H1 (cell line): ENCODE data around the gene CPTP. TPM values are rescaled to one million over a fixed set of nuclear protein-coding genes. Genes with fewer than 3 reads are reported as not detected.

Experiments
- CTCF ChIA-PET: fragments of 300-600 bp; sonication (Branson Sonifier 250); formaldehyde crosslinking; loops from one replicate; lab custom pipeline; 2021; ENCODE audit not compliant: partially characterized antibody; lab: Charles Lee
- POLR2A ChIA-PET: fragments of 300-600 bp; sonication (Branson Sonifier 250); formaldehyde crosslinking; loops from one replicate; lab custom pipeline; 2021; ENCODE audit warnings: inconsistent platforms; ENCODE audit not compliant: partially characterized antibody; lab: Charles Lee
- DNase-seq, 2 experiments: peaks; one replicate each; pipeline versions ENCODE4 v3.0.0 to v3.0.0-alpha.2; 2010 to 2022; ENCODE audit warnings: low spot score in 2 of 2, low read depth in 1 of 2, mixed read lengths in 1 of 2
- FAIRE-seq: peaks from 2 replicates; lab custom pipeline; 2011; peaks lifted over from hg19 to GRCh38; lab: Jason Lieb, UNC
- H2AFZ ChIP-seq: 2 replicates; pipeline ENCODE4 v1.8.1; 2012; ENCODE audit warnings: low read length, inconsistent platforms
- H2AK5ac ChIP-seq: 2 replicates; pipeline ENCODE4 v1.6.1; 2013; ENCODE audit warnings: low read depth, low read length
- H2BK120ac ChIP-seq: replicated peaks from 2 replicates; pipeline ENCODE3; 2013; ENCODE audit warnings: low read depth, low read length, inconsistent platforms
- H2BK12ac ChIP-seq: 2 replicates; pipeline ENCODE4 v1.6.1; 2013; ENCODE audit warnings: low read depth, low read length
- H2BK15ac ChIP-seq: 2 replicates; pipeline ENCODE4 v1.6.1; 2013; ENCODE audit warnings: low read length
- H2BK20ac ChIP-seq: 2 replicates; pipeline ENCODE4 v1.6.1; 2013; ENCODE audit warnings: low read length
- H2BK5ac ChIP-seq: 2 replicates; pipeline ENCODE4 v1.6.1; 2013; ENCODE audit warnings: low read depth, low read length
- H3K14ac ChIP-seq: 2 replicates; pipeline ENCODE4 v1.6.1; 2013; ENCODE audit warnings: inconsistent platforms; ENCODE audit not compliant: insufficient read length
- H3K18ac ChIP-seq: 2 replicates; pipeline ENCODE4 v1.6.1; 2013; ENCODE audit warnings: low read length; ENCODE audit errors: extremely low read depth
- H3K23ac ChIP-seq: 2 replicates; pipeline ENCODE4 v1.6.1; 2013; ENCODE audit warnings: inconsistent platforms; ENCODE audit not compliant: insufficient read length
- H3K23me2 ChIP-seq: 2 replicates; pipeline ENCODE4 v1.6.1; 2013; ENCODE audit warnings: low read depth, low read length
- H3K27ac ChIP-seq: 2 replicates; pipeline ENCODE4 v1.6.1; 2011; ENCODE audit warnings: low read depth, low read length, inconsistent platforms
- H3K27me3 ChIP-seq, 4 experiments: replicated peaks in 1 of 4; 1 replicate in 1 of 4; 2 replicates in 3 of 4; pipeline versions ENCODE4 v1.6.1 to v1.8.1; 2011 to 2013; ENCODE audit warnings: low read length in 3 of 4, mild to moderate bottlenecking in 3 of 4, inconsistent platforms in 2 of 4, mixed read lengths in 2 of 4, moderate library complexity in 1 of 4; ENCODE audit not compliant: control insufficient read depth in 3 of 4, insufficient read depth in 3 of 4; ENCODE audit errors: extremely low read depth in 1 of 4
- H3K36me3 ChIP-seq, 4 experiments: 2 replicates each; pipeline versions ENCODE4 v1.6.1 to v1.8.1; 2011 to 2013; ENCODE audit warnings: mild to moderate bottlenecking in 4 of 4, low read length in 3 of 4, moderate library complexity in 2 of 4, control low read depth in 1 of 4, inconsistent platforms in 1 of 4; ENCODE audit not compliant: insufficient read depth in 4 of 4, control insufficient read depth in 2 of 4
- H3K4ac ChIP-seq: replicated peaks from 2 replicates; pipeline ENCODE3; 2013; ENCODE audit warnings: low read length, low read depth, mixed read lengths, inconsistent platforms; ENCODE audit not compliant: insufficient read length
- H3K4me1 ChIP-seq, 4 experiments: replicated peaks in 1 of 4; 1 replicate in 1 of 4; 2 replicates in 3 of 4; pipeline versions ENCODE4 v1.6.1 to v1.8.1; 2011 to 2013; ENCODE audit warnings: low read length in 3 of 4, inconsistent platforms in 2 of 4, mixed read lengths in 1 of 4; ENCODE audit not compliant: insufficient read depth in 4 of 4, control insufficient read depth in 3 of 4
- H3K4me2 ChIP-seq, 2 experiments: 2 replicates each; pipeline versions ENCODE4 v1.6.1 to v1.8.1; 2011 to 2013; ENCODE audit warnings: low read depth in 2 of 2, low read length in 2 of 2, control low read depth in 1 of 2, inconsistent platforms in 1 of 2, mild to moderate bottlenecking in 1 of 2; ENCODE audit not compliant: insufficient read depth in 1 of 2
- H3K4me3 ChIP-seq, 4 experiments: fragments of 200-600, 300-600 bp in 1 of 4; sonication (generic), shearing (Covaris generic), sonication (Bioruptor Twin) in 1 of 4; 2 replicates each; pipeline versions ENCODE4 v1.5.1 to v1.8.1; 2011 to 2016; ENCODE audit warnings: low read length in 4 of 4, low read depth in 3 of 4, control low read depth in 2 of 4, inconsistent platforms in 2 of 4, mild to moderate bottlenecking in 2 of 4, mixed read lengths in 1 of 4, moderate library complexity in 1 of 4; ENCODE audit not compliant: insufficient read depth in 2 of 4; ENCODE audit errors: extremely low read depth in 1 of 4
- H3K56ac ChIP-seq: replicated peaks from 2 replicates; pipeline ENCODE3; 2013; ENCODE audit warnings: low read depth, mild to moderate bottlenecking, mixed read lengths, low read length, inconsistent platforms; ENCODE audit not compliant: insufficient read length
- H3K79me1 ChIP-seq: 2 replicates; pipeline ENCODE4 v1.6.1; 2013; ENCODE audit warnings: low read depth, low read length, control low read depth
- H3K79me2 ChIP-seq, 2 experiments: 2 replicates each; pipeline versions ENCODE4 v1.6.1 to v1.8.1; 2012 to 2013; ENCODE audit warnings: low read length in 2 of 2, mild to moderate bottlenecking in 2 of 2, inconsistent platforms in 1 of 2; ENCODE audit not compliant: insufficient read depth in 2 of 2, control insufficient read depth in 1 of 2
- H3K9ac ChIP-seq, 4 experiments: replicated peaks in 1 of 4; 1 replicate in 1 of 4; 2 replicates in 3 of 4; pipeline versions ENCODE4 v1.6.1 to v1.8.1; 2011 to 2013; ENCODE audit warnings: low read depth in 3 of 4, low read length in 3 of 4, control low read depth in 2 of 4, mild to moderate bottlenecking in 2 of 4, moderate library complexity in 2 of 4, inconsistent platforms in 1 of 4; ENCODE audit errors: extremely low read depth in 1 of 4
- H3K9me3 ChIP-seq, 2 experiments: 2 replicates each; pipeline versions ENCODE4 v1.6.1 to v1.8.1; 2012 to 2013; ENCODE audit warnings: mild to moderate bottlenecking in 2 of 2, moderate library complexity in 2 of 2, control low read depth in 1 of 2, inconsistent platforms in 1 of 2, low read depth in 1 of 2, low read length in 1 of 2, mixed read lengths in 1 of 2; ENCODE audit not compliant: insufficient read depth in 2 of 2
- H4K20me1 ChIP-seq, 2 experiments: replicated peaks in 1 of 2; 2 replicates each; pipeline versions ENCODE3 to v1.8.1; 2011 to 2013; ENCODE audit warnings: inconsistent platforms in 2 of 2, low read length in 2 of 2, mild to moderate bottlenecking in 1 of 2; ENCODE audit not compliant: insufficient read depth in 2 of 2, control insufficient read depth in 1 of 2
- H4K5ac ChIP-seq: 2 replicates; pipeline ENCODE4 v1.6.1; 2013; ENCODE audit warnings: low read length, low read depth, mixed read lengths, inconsistent platforms; ENCODE audit not compliant: insufficient read length
- H4K8ac ChIP-seq: 2 replicates; pipeline ENCODE4 v1.8.0; 2013; ENCODE audit warnings: mild to moderate bottlenecking, moderate library complexity, low read length, inconsistent platforms; ENCODE audit not compliant: insufficient read depth; ENCODE audit errors: extremely low read depth
- H4K91ac ChIP-seq: replicated peaks from 2 replicates; pipeline ENCODE3; 2013; ENCODE audit warnings: low read length, mixed read lengths, inconsistent platforms; ENCODE audit not compliant: insufficient read length
- CEBPB ChIP-seq: IDR thresholded peaks from 2 replicates; pipeline ENCODE4 v1.6.1; 2012; ENCODE audit warnings: low read depth, low read length
- CHD2 ChIP-seq: IDR thresholded peaks from 2 replicates; pipeline ENCODE4 v1.6.1; 2012; ENCODE audit warnings: low read length, improper control_type of control experiment
- E2F6 ChIP-seq: IDR thresholded peaks from 2 replicates; pipeline ENCODE4 v1.6.1; 2012; ENCODE audit warnings: inconsistent platforms
- EP300 ChIP-seq, 2 experiments: IDR thresholded peaks; 1 replicate in 1 of 2; 2 replicates in 1 of 2; pipeline ENCODE4 v1.6.1; 2011 to 2012; ENCODE audit warnings: low read depth in 2 of 2, low read length in 2 of 2, mild to moderate bottlenecking in 2 of 2, borderline replicate concordance in 1 of 2, inconsistent platforms in 1 of 2, moderate library complexity in 1 of 2
- FOSL1 ChIP-seq: IDR thresholded peaks from 2 replicates; pipeline ENCODE4 v1.6.1; 2011; ENCODE audit warnings: mild to moderate bottlenecking, low read depth, low read length, moderate library complexity; ENCODE audit not compliant: insufficient read depth
- HDAC6 ChIP-seq: IDR thresholded peaks from one replicate; pipeline ENCODE4 v1.7.1; 2012; ENCODE audit warnings: low read depth, mild to moderate bottlenecking, inconsistent platforms, low read length, moderate library complexity
- NANOG ChIP-seq: IDR thresholded peaks from 2 replicates; pipeline ENCODE4 v1.6.1; 2011; ENCODE audit warnings: low read length, low read depth, mild to moderate bottlenecking, inconsistent platforms; ENCODE audit not compliant: insufficient read depth, poor library complexity, severe bottlenecking
- SP2 ChIP-seq: IDR thresholded peaks from 2 replicates; pipeline ENCODE4 v1.6.1; 2012; ENCODE audit warnings: mild to moderate bottlenecking, low read length, inconsistent platforms
- TCF12 ChIP-seq: IDR thresholded peaks from 2 replicates; pipeline ENCODE4 v1.6.1; 2011; ENCODE audit warnings: low read depth, mild to moderate bottlenecking, low read length
- WGBS, 2 experiments: shearing (Covaris generic) in 1 of 2; methylation state at CpG; one replicate each; pipeline versions ENCODE4 v1.1.6 to v1.1.7; 2013 to 2015; ENCODE audit warnings: low lambda C conversion rate in 2 of 2, mixed read lengths in 2 of 2, inconsistent platforms in 1 of 2, low coverage in 1 of 2, missing lambda C conversion rate in 1 of 2; ENCODE audit not compliant: insufficient replicate concordance in 2 of 2, insufficient coverage in 1 of 2, insufficient read length in 1 of 2; ENCODE audit errors: extremely low coverage in 1 of 2, missing lambda C conversion rate in 1 of 2; 5-methylcytosine and 5-hydroxymethylcytosine counted together
- polyA plus RNA-seq, 7 experiments: library from polyadenylated mRNA; depleted of rRNA in 3 of 7; stranded (reverse) in 5 of 7; unstranded in 2 of 7; fragments of >200 nt in 5 of 7; fragments of 200-250 nt in 2 of 7; gene quantifications; 1 replicate in 5 of 7; 2 replicates in 1 of 7; 4 replicates in 1 of 7; pipeline versions ENCODE4 v1.2.1 to v1.2.3, GENCODE V29; 2011 to 2013; ENCODE audit warnings: missing spikeins in 2 of 7, mixed read lengths in 2 of 7
- total RNA-seq: library from RNA; stranded (reverse); fragmentation: NEBNext Ultra II Directional; extraction: Animal tissue kit (Norgen Biotek cat#: 25700); gene quantifications from 2 replicates; pipeline ENCODE4 v1.2.1, GENCODE V29; 2021
- TF ChIP-seq, protein P1 (sequence below): IDR thresholded peaks from 2 replicates; pipeline ENCODE4 v1.6.1; 2012; ENCODE audit warnings: low read length, inconsistent platforms

Gene CPTP
- total and polyA plus RNA-seq, 2 of the 8 experiments (the other 6 are each of a cell fraction or from before 2014, with no cell fraction given) = 8.1 to 10.6 TPM

DNA sequence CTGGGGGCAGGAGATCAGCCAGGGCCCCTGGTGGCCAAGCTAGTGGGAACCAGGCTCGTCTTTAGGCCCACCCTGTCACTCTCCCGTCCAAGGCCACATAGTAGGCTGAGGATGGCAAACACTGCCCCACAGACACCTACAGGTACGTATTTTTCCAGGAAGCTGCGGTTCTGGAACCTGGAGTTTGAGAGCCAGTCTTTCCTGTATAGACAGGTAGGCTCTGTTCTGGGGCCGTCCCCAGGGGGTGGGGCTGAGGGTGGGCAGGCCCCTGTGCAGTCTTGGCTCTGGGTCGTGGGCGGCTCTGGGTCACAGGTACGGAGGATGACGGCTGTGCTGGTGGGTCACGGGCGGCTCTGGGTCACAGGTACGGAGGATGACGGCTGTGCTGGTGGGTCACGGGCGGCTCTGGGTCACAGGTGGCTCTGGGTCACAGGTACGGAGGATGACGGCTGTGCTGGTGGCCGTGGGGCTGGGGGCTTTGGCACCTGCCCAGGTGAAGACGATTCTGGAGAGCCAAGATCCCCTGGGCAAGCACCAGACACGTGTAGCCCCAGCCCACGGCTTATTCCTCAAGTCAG lies 14.0 kb upstream of the CPTP start:
- Histone ChIP-seq H2BK20ac (no peak overlapping the region), H3K4ac (no peak overlapping the region), H4K91ac (no peak overlapping the region), H3K27ac (no peak overlapping the region), H3K79me1 (peaks cover 4% of the 10 kb centered on the region), H3K4me1 (peaks cover 0 to 35% (median 20%) of the 10 kb centered on the region in 4 experiments; a peak in 6 of 7 replicates), H3K23ac (no peak overlapping the region), H3K56ac (no peak overlapping the region), H3K36me3 (peaks cover 17 to 44% (median 37%) of the 10 kb centered on the region in 4 experiments), H4K8ac (peak overlapping the region; percentile 57), H4K20me1 (peaks cover 5 to 27% of the 10 kb centered on the region in 2 experiments), H4K5ac (no peak overlapping the region), H2AK5ac (no peak overlapping the region), H3K18ac (no peak overlapping the region), H3K9me3 (no peaks in the 10 kb centered on the region), H2BK5ac (no peak overlapping the region), H3K14ac (no peak overlapping the region), H3K79me2 (peaks cover 0 to 6% of the 10 kb centered on the region in 2 experiments; a peak in 1 of 4 replicates), H2BK15ac (no peak overlapping the region), H3K9ac (no peak overlapping the region), H3K4me3 (no peak overlapping the region), H2AFZ (no peak overlapping the region), H2BK12ac (no peak overlapping the region), H3K4me2 (no peak overlapping the region), H3K27me3 (peaks cover 0 to 4% (median 1%) of the 10 kb centered on the region in 4 experiments; a peak in 1 of 7 replicates), H2BK120ac (no peak overlapping the region), H3K23me2 (peaks cover 21% of the 10 kb centered on the region; the same call in 1 of the 2 replicates)
- no peak for DNase-seq
- ChIA-PET POLR2A (interaction anchor here (0.8 to 10.1 kb wide), 14 partner anchors 8 to 255 kb away, joined by 3 to 134 read pairs (median 4); partner anchors contain the start of genes ATAD3A, CPTP, INTS11 and TAS1R3), CTCF (interaction anchor here (0.6 to 2.8 kb wide), 9 partner anchors 9 to 217 kb away, joined by 3 to 9 read pairs (median 3); no protein-coding TSS in a partner anchor)
- FAIRE-seq = no peak
- WGBS, 2 experiments = 94% methylated on average over 21 of the region's 21 CpGs; no CpG with 5 or more reads in 1 of the 2 experiments
- TF ChIP-seq E2F6 (no peak), EP300 (IDR thresholded peaks at IDR 0.05; ENCODE audit: borderline replicate concordance in 1 of 2, low read depth in 2 of 2, low read length in 2 of 2) (no peak), FOSL1 (no peak), CHD2 (no peak), SP2 (no peak), NANOG (no peak), TCF12 (no peak), CEBPB (no peak), HDAC6 (no peak)
- TF ChIP-seq, protein P1, sequence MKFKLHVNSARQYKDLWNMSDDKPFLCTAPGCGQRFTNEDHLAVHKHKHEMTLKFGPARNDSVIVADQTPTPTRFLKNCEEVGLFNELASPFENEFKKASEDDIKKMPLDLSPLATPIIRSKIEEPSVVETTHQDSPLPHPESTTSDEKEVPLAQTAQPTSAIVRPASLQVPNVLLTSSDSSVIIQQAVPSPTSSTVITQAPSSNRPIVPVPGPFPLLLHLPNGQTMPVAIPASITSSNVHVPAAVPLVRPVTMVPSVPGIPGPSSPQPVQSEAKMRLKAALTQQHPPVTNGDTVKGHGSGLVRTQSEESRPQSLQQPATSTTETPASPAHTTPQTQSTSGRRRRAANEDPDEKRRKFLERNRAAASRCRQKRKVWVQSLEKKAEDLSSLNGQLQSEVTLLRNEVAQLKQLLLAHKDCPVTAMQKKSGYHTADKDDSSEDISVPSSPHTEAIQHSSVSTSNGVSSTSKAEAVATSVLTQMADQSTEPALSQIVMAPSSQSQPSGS = no peak
